Endothelial cell of umbilical vein (primary cell): Measurements from ENCODE around the gene PROSER1.

Source experiments
- CTCF ChIP-seq, 2 donors: IDR thresholded peaks; 1 replicate in 1 of 2; 2 replicates in 1 of 2; pipeline ENCODE4 v1.5.1; 2011; ENCODE audit warnings: low read length in 2 of 2, mild to moderate bottlenecking in 2 of 2, moderate library complexity in 2 of 2, control low read depth in 1 of 2, inconsistent platforms in 1 of 2, low read depth in 1 of 2; ENCODE audit not compliant: insufficient read depth in 1 of 2; ENCODE audit errors: extremely low read depth in 1 of 2
- EZH2 ChIP-seq: IDR thresholded peaks from 2 replicates; pipeline ENCODE4 v1.6.1; 2012; ENCODE audit warnings: borderline replicate concordance, low read depth, mild to moderate bottlenecking, moderate library complexity, low read length, inconsistent platforms; ENCODE audit not compliant: severe bottlenecking
- POLR2AphosphoS5 ChIP-seq: IDR thresholded peaks from 2 replicates; pipeline ENCODE4 v1.6.1; 2012; ENCODE audit warnings: low read depth, mild to moderate bottlenecking, control low read depth, low read length, moderate library complexity; ENCODE audit not compliant: insufficient read depth
- TF ChIP-seq, protein P1 (sequence below): IDR thresholded peaks from 2 replicates; pipeline ENCODE4 v1.6.1; 2011; ENCODE audit not compliant: insufficient read depth, insufficient read length

GRCh38 chr13:38969187-38969586, 68.7 kb downstream of the PROSER1 start:
- no peak for TF ChIP-seq EZH2
- TF ChIP-seq POLR2AphosphoS5, result no peak
- TF ChIP-seq CTCF (IDR thresholded peaks at IDR 0.05; ENCODE audit: extremely low read depth in 1 of 2, insufficient read depth in 1 of 2, low read depth in 1 of 2, low read length in 2 of 2), result no peak
- TF ChIP-seq, protein P1, sequence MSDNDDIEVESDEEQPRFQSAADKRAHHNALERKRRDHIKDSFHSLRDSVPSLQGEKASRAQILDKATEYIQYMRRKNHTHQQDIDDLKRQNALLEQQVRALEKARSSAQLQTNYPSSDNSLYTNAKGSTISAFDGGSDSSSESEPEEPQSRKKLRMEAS, result no peak
